Measurements from ENCODE around the gene FZR1. TPM values are rescaled to one million over a fixed set of nuclear protein-coding genes. Genes with fewer than 3 reads are reported as not detected.
A peak's percentile ranks its signal among the peaks of the same experiment; 100 is the strongest.

The FZR1 gene
- total and polyA plus RNA-seq, 2 of the 8 experiments (the other 6 are each of a cell fraction or from before 2014, with no cell fraction given): 21.6 to 35.5 TPM

DNA sequence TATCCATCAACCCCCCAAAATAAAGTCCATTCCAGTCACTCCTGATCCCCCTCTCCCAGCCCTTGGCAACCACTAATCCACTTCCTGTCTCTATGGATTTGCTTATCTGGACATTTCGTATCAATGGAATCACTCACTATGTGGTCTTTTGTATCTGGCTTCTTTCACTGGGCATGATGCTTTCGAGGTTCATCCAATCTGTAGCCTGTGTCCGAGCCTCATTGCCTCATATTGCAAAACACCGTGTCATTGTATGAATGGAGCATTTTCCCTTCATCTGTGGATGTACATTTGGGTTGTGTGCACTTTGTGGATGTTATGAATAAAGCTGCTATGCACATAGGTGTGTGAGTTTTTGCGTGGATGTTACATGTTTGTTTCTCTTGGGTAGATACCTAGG is 1.4 kb upstream of the FZR1 start:
- no peak overlapping the region; the same call in 1 of the 2 replicates for H3K27ac ChIP-seq (ENCODE audit: low read depth, low read length)
- H3K18ac ChIP-seq (ENCODE audit: extremely low read depth, low read length): no peak overlapping the region
- POLR2A ChIA-PET (ENCODE audit: partially characterized antibody): interaction anchor here (0.7 to 6.1 kb wide), 3 partner anchors 10 to 483 kb away, joined by 3 to 58 read pairs (median 3); no protein-coding TSS in a partner anchor
- no peak overlapping the region; the same call in 1 of the 2 replicates for H2BK5ac ChIP-seq (ENCODE audit: low read depth, low read length)
- H3K36me3 ChIP-seq (ENCODE audit: control insufficient read depth in 2 of 4, insufficient read depth in 4 of 4, low read length in 3 of 4): no peaks in the 10 kb centered on the region; a peak in 2 of 8 replicates
- H2AFZ ChIP-seq (ENCODE audit: low read length): no peak overlapping the region
- peak overlapping the region in 1 of 4 experiments; percentile 4; a peak in 1 of 7 replicates for H3K9ac ChIP-seq (replicated peaks in 1 of 4; ENCODE audit: extremely low read depth in 1 of 4, low read depth in 3 of 4, low read length in 3 of 4)
- FAIRE-seq (no peak), DNase-seq (ENCODE audit: low read depth in 1 of 2, low spot score in 2 of 2) (no peak)
- H4K8ac ChIP-seq (ENCODE audit: extremely low read depth, insufficient read depth, low read length): no peak overlapping the region
- no peak overlapping the region for H3K14ac ChIP-seq (ENCODE audit: insufficient read length)
- peak overlapping the region; percentile 21; the same call in 1 of the 2 replicates for H2BK12ac ChIP-seq (ENCODE audit: low read depth, low read length)
- no peak overlapping the region for H3K23ac ChIP-seq (ENCODE audit: insufficient read length)
- H2AK5ac ChIP-seq (ENCODE audit: low read depth, low read length): no peak overlapping the region; the same call in 1 of the 2 replicates
- H3K4ac ChIP-seq (replicated peaks; ENCODE audit: insufficient read length, low read depth, low read length): no peak overlapping the region
- peaks cover 23% of the 10 kb centered on the region for H3K23me2 ChIP-seq (ENCODE audit: low read depth, low read length)
- peaks cover 10 to 15% of the 10 kb centered on the region in 2 experiments for H4K20me1 ChIP-seq (replicated peaks in 1 of 2; ENCODE audit: control insufficient read depth in 1 of 2, insufficient read depth in 2 of 2, low read length in 2 of 2)
- peak overlapping the region; percentile 58 for H4K91ac ChIP-seq (replicated peaks; ENCODE audit: insufficient read length, low read length)
- WGBS, 2 experiments (ENCODE audit: extremely low coverage in 1 of 2, insufficient coverage in 1 of 2, insufficient read length in 1 of 2, insufficient replicate concordance in 2 of 2, low coverage in 1 of 2, low lambda C conversion rate in 2 of 2, missing lambda C conversion rate in 1 of 2): 88% methylated on average over 5 of the region's 5 CpGs; no CpG with 5 or more reads in 1 of the 2 experiments
- H3K79me1 ChIP-seq (ENCODE audit: low read depth, low read length): peaks cover 18% of the 10 kb centered on the region
- H3K4me1 ChIP-seq (replicated peaks in 1 of 4; ENCODE audit: control insufficient read depth in 3 of 4, insufficient read depth in 4 of 4, low read length in 3 of 4): peaks cover 0 to 9% (median 7%) of the 10 kb centered on the region in 4 experiments; a peak in 5 of 7 replicates
- peak overlapping the region in 1 of 2 experiments; percentile 59; a peak in 1 of 4 replicates for H3K4me2 ChIP-seq (ENCODE audit: insufficient read depth in 1 of 2, low read depth in 2 of 2, low read length in 2 of 2)
- H2BK15ac ChIP-seq (ENCODE audit: low read length): peak overlapping the region; percentile 50; the same call in 1 of the 2 replicates
- peak overlapping the region; percentile 24 for H2BK20ac ChIP-seq (ENCODE audit: low read length)
- no peak overlapping the region for H4K5ac ChIP-seq (ENCODE audit: insufficient read length, low read depth, low read length)
- H3K56ac ChIP-seq (replicated peaks; ENCODE audit: insufficient read length, low read depth, low read length): no peak overlapping the region
- peaks cover 0 to 21% of the 10 kb centered on the region in 2 experiments; a peak in 2 of 4 replicates for H3K79me2 ChIP-seq (ENCODE audit: control insufficient read depth in 1 of 2, insufficient read depth in 2 of 2, low read length in 2 of 2)
- H3K4me3 ChIP-seq (ENCODE audit: extremely low read depth in 1 of 4, insufficient read depth in 2 of 4, low read depth in 3 of 4, low read length in 4 of 4): 0 out of 8 replicates have a peak overlapping the region, but pooled peaks of 1 of the 4 experiments have one; percentile 98
- H3K9me3 ChIP-seq (ENCODE audit: insufficient read depth in 2 of 2, low read depth in 1 of 2, low read length in 1 of 2): no peaks in the 10 kb centered on the region
- H2BK120ac ChIP-seq (replicated peaks; ENCODE audit: low read depth, low read length): peak overlapping the region; percentile 4
- no peaks in the 10 kb centered on the region for H3K27me3 ChIP-seq (replicated peaks in 1 of 4; ENCODE audit: control insufficient read depth in 3 of 4, extremely low read depth in 1 of 4, insufficient read depth in 3 of 4, low read length in 3 of 4)
- CTCF ChIA-PET (ENCODE audit: partially characterized antibody): interaction anchor here (1.0 to 1.5 kb wide), 3 partner anchors 16 to 197 kb away, joined by 3 read pairs; no protein-coding TSS in a partner anchor
- no peak for TF ChIP-seq EGR1 (IDR thresholded peaks at IDR 0.05; ENCODE audit: borderline replicate concordance, low read depth, low read length)
